ENCODE measurements around the gene PTPRA. TPM values are rescaled to one million over a fixed set of nuclear protein-coding genes. Genes with fewer than 3 reads are reported as not detected.

The PTPRA gene
- total and polyA plus RNA-seq, 2 of the 8 experiments (the other 6 are each of a cell fraction or from before 2014, with no cell fraction given), result 47.7 to 51.3 TPM

DNA sequence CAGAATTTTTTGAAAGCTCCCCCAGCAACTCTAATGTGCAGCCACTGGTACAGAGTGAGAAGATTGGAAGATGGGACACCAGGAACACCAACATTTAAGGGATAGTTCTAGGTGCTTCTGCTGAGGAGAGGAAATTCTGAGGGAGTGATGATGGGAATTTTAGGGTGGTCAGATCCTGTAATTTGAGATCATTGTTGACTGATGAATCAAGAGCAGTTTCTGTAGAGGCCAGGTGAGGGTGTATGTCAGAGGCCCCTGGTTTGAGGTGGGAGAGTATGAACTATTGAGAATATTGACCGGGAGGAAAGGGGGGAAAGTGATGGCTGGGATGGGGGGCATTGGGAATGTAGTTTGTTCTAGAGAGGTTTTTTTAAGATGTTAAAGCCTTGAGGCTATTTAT lies 47.2 kb downstream of the PTPRA start:
- Histone ChIP-seq H3K9ac (replicated peaks in 1 of 4; ENCODE audit: extremely low read depth in 1 of 4, low read depth in 3 of 4, low read length in 3 of 4) (no peak overlapping the region), H4K5ac (ENCODE audit: insufficient read length, low read depth, low read length) (no peak overlapping the region), H3K18ac (ENCODE audit: extremely low read depth, low read length) (no peak overlapping the region), H4K20me1 (replicated peaks in 1 of 2; ENCODE audit: control insufficient read depth in 1 of 2, insufficient read depth in 2 of 2, low read length in 2 of 2) (peaks cover 0 to 2% of the 10 kb centered on the region in 2 experiments), H3K9me3 (ENCODE audit: insufficient read depth in 2 of 2, low read depth in 1 of 2, low read length in 1 of 2) (no peaks in the 10 kb centered on the region), H3K36me3 (ENCODE audit: control insufficient read depth in 2 of 4, insufficient read depth in 4 of 4, low read length in 3 of 4) (peaks cover 0 to 11% (median 2%) of the 10 kb centered on the region in 4 experiments; a peak in 4 of 8 replicates), H3K79me2 (ENCODE audit: control insufficient read depth in 1 of 2, insufficient read depth in 2 of 2, low read length in 2 of 2) (peaks cover 0 to 42% of the 10 kb centered on the region in 2 experiments; a peak in 2 of 4 replicates), H3K23ac (ENCODE audit: insufficient read length) (no peak overlapping the region), H3K79me1 (ENCODE audit: low read depth, low read length) (peaks cover 4% of the 10 kb centered on the region), H3K56ac (replicated peaks; ENCODE audit: insufficient read length, low read depth, low read length) (no peak overlapping the region), H2AFZ (ENCODE audit: low read length) (no peak overlapping the region), H3K4ac (replicated peaks; ENCODE audit: insufficient read length, low read depth, low read length) (no peak overlapping the region), H2BK15ac (ENCODE audit: low read length) (no peak overlapping the region), H4K8ac (ENCODE audit: extremely low read depth, insufficient read depth, low read length) (no peak overlapping the region), H3K14ac (ENCODE audit: insufficient read length) (no peak overlapping the region), H2BK12ac (ENCODE audit: low read depth, low read length) (no peak overlapping the region; the same call in 1 of the 2 replicates), H4K91ac (replicated peaks; ENCODE audit: insufficient read length, low read length) (no peak overlapping the region), H2AK5ac (ENCODE audit: low read depth, low read length) (no peak overlapping the region), H3K4me1 (replicated peaks in 1 of 4; ENCODE audit: control insufficient read depth in 3 of 4, insufficient read depth in 4 of 4, low read length in 3 of 4) (peaks cover 2 to 14% (median 8%) of the 10 kb centered on the region in 4 experiments), H2BK5ac (ENCODE audit: low read depth, low read length) (no peak overlapping the region), H2BK20ac (ENCODE audit: low read length) (no peak overlapping the region), H2BK120ac (replicated peaks; ENCODE audit: low read depth, low read length) (no peak overlapping the region), H3K4me3 (ENCODE audit: extremely low read depth in 1 of 4, insufficient read depth in 2 of 4, low read depth in 3 of 4, low read length in 4 of 4) (no peak overlapping the region), H3K23me2 (ENCODE audit: low read depth, low read length) (no peaks in the 10 kb centered on the region; the same call in 1 of the 2 replicates), H3K4me2 (ENCODE audit: insufficient read depth in 1 of 2, low read depth in 2 of 2, low read length in 2 of 2) (no peak overlapping the region; a peak in 1 of 4 replicates), H3K27me3 (replicated peaks in 1 of 4; ENCODE audit: control insufficient read depth in 3 of 4, extremely low read depth in 1 of 4, insufficient read depth in 3 of 4, low read length in 3 of 4) (no peaks in the 10 kb centered on the region), H3K27ac (ENCODE audit: low read depth, low read length) (no peak overlapping the region)
- WGBS, 2 experiments (ENCODE audit: extremely low coverage in 1 of 2, insufficient coverage in 1 of 2, insufficient read length in 1 of 2, insufficient replicate concordance in 2 of 2, low coverage in 1 of 2, low lambda C conversion rate in 2 of 2, missing lambda C conversion rate in 1 of 2), result 92% methylated on average over 1 of the region's 1 CpG; no CpG with 5 or more reads in 1 of the 2 experiments
- CTCF ChIA-PET (ENCODE audit: partially characterized antibody), result interaction anchor here (0.7 to 1.6 kb wide), 4 partner anchors 8 to 55 kb away, joined by 3 to 4 read pairs (median 4); no protein-coding TSS in a partner anchor
- no peak for FAIRE-seq
- DNase-seq (ENCODE audit: low read depth in 1 of 2, low spot score in 2 of 2), result no peak
- no peak for TF ChIP-seq JUND (IDR thresholded peaks at IDR 0.05; ENCODE audit: low read length)
- POLR2A ChIA-PET (ENCODE audit: partially characterized antibody), result no interaction called here
